Right lobe of liver (tissue), 6 donors: ENCODE results near the gene DNER. TPM values are rescaled to one million over a fixed set of nuclear protein-coding genes. Genes with fewer than 3 reads are reported as not detected.

Experiments
- ATAC-seq, 4 donors: fragments of 200-7000 bp; cut with Tn5 transposase; one replicate each; pipeline ENCODE4 v1.9.1; 2020; ENCODE audit warnings: mild to moderate bottlenecking in 4 of 4, moderate library complexity in 4 of 4
- DNase-seq, 3 donors: peaks; one replicate each; pipeline ENCODE4 v3.0.0-alpha.2; 2020
- H3K27ac ChIP-seq, 3 donors: fragments of 200-600 bp; one replicate each; pipeline ENCODE4 v1.8.0; 2022
- H3K27me3 ChIP-seq, 2 donors: fragments of 200-600 bp; one replicate each; pipeline ENCODE4 v1.8.0; 2022
- H3K36me3 ChIP-seq, 4 donors: fragments of 200-600 bp; sonication (generic) in 1 of 4; one replicate each; pipeline versions ENCODE4 v1.5.1 to v1.8.0; 2017 to 2022; ENCODE audit warnings: control low read depth in 1 of 4
- H3K4me1 ChIP-seq, 4 donors: fragments of 200-600 bp; sonication (generic) in 1 of 4; one replicate each; pipeline versions ENCODE4 v1.5.1 to v1.8.0; 2017 to 2022; ENCODE audit warnings: control low read depth in 1 of 4
- H3K4me3 ChIP-seq, 3 donors: fragments of 200-600 bp; one replicate each; pipeline ENCODE4 v1.8.0; 2022
- H3K9me3 ChIP-seq, 4 donors: fragments of 200-600 bp; sonication (generic) in 1 of 4; one replicate each; pipeline versions ENCODE4 v1.5.1 to v1.8.0; 2017 to 2022; ENCODE audit warnings: control low read depth in 1 of 4
- POLR2A ChIP-seq: fragments of 450-650 bp; IDR thresholded peaks from one replicate; pipeline ENCODE4 v1.6.1; 2017; ENCODE audit warnings: antibody characterized with exemption, mild to moderate bottlenecking
- WGBS: methylation state at CpG from one replicate; pipeline ENCODE4 v1.1.6; 2018; ENCODE audit warnings: low coverage, low lambda C conversion rate; ENCODE audit not compliant: insufficient coverage; ENCODE audit errors: missing lambda C conversion rate; 5-methylcytosine and 5-hydroxymethylcytosine counted together
- intact Hi-C, 2 donors: fragments of 100-400 bp; cut with DNase I; formaldehyde crosslinking; loops; one replicate each; pipeline versions ENCODE4 v1.11.2 to v1.14.1; 2022
- total RNA-seq, 6 experiments: library from RNA; depleted of rRNA in 2 of 6; stranded (reverse); fragments of >200 nt in 2 of 6; fragmentation: NEBNext Ultra II Directional in 3 of 6; extraction: Animal tissue kit (Norgen Biotek cat#: 25700) in 3 of 6; gene quantifications; one replicate each; pipeline versions ENCODE4 v1.1.0 to v1.2.4, GENCODE V29; 2016 to 2023
- TF ChIP-seq, protein P1 (sequence below), 4 donors: fragments of 200-600 bp in 3 of 4; fragments of 450-650 bp in 1 of 4; IDR thresholded peaks; one replicate each; pipeline versions ENCODE4 v1.5.1 to v1.8.0; 2016 to 2022; ENCODE audit warnings: antibody characterized with exemption in 4 of 4, mild to moderate bottlenecking in 2 of 4
- donor health status: DM: no; HTN: yes; CAD: no.
- donor health status: DM: no; HTN: no; CAD: no.
- donor health status: DM: no; HTN: no; CAD: no.
- donor health status: DM: no; HTN: yes; CAD: no.
- donor health status: DM: no; HTN: yes; CAD: no.

DNER gene
- total RNA-seq, 6 experiments from 2014 or later = 0.13 TPM; not detected in 5

DNA sequence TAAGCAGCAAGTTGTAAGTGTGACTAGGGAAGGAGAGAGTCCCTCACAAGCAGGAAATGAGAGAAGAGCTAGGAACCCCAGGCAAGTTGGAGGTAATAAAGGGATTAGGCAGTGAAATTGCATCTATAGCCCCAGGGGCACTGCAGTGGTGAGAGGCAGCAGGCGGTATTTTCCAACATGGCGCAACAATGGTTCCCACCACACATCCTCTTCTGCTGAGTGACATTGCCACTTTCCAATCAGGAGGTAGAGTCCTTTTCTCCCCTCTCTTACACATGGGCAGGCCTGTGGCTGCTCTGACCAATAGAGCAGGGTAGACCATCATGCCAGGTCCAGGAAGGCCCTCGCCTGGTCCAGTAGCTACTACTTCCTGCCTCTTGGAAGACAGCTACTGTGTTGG, 86.6 kb downstream of the DNER start:
- no peaks in the 10 kb centered on the region for H3K36me3 ChIP-seq
- no peaks in the 10 kb centered on the region for H3K4me1 ChIP-seq
- no peak overlapping the region for H3K4me3 ChIP-seq
- no peaks in the 10 kb centered on the region for H3K27me3 ChIP-seq
- 40% methylated on average over 1 of the region's 3 CpGs for WGBS
- intact Hi-C loops = no loop called here
- ATAC-seq (no peak), DNase-seq (no peak)
- H3K27ac ChIP-seq = no peak overlapping the region
- TF ChIP-seq, protein P1, sequence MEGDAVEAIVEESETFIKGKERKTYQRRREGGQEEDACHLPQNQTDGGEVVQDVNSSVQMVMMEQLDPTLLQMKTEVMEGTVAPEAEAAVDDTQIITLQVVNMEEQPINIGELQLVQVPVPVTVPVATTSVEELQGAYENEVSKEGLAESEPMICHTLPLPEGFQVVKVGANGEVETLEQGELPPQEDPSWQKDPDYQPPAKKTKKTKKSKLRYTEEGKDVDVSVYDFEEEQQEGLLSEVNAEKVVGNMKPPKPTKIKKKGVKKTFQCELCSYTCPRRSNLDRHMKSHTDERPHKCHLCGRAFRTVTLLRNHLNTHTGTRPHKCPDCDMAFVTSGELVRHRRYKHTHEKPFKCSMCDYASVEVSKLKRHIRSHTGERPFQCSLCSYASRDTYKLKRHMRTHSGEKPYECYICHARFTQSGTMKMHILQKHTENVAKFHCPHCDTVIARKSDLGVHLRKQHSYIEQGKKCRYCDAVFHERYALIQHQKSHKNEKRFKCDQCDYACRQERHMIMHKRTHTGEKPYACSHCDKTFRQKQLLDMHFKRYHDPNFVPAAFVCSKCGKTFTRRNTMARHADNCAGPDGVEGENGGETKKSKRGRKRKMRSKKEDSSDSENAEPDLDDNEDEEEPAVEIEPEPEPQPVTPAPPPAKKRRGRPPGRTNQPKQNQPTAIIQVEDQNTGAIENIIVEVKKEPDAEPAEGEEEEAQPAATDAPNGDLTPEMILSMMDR (IDR thresholded peaks at IDR 0.05) = no peak
- no peaks in the 10 kb centered on the region for H3K9me3 ChIP-seq

DNA sequence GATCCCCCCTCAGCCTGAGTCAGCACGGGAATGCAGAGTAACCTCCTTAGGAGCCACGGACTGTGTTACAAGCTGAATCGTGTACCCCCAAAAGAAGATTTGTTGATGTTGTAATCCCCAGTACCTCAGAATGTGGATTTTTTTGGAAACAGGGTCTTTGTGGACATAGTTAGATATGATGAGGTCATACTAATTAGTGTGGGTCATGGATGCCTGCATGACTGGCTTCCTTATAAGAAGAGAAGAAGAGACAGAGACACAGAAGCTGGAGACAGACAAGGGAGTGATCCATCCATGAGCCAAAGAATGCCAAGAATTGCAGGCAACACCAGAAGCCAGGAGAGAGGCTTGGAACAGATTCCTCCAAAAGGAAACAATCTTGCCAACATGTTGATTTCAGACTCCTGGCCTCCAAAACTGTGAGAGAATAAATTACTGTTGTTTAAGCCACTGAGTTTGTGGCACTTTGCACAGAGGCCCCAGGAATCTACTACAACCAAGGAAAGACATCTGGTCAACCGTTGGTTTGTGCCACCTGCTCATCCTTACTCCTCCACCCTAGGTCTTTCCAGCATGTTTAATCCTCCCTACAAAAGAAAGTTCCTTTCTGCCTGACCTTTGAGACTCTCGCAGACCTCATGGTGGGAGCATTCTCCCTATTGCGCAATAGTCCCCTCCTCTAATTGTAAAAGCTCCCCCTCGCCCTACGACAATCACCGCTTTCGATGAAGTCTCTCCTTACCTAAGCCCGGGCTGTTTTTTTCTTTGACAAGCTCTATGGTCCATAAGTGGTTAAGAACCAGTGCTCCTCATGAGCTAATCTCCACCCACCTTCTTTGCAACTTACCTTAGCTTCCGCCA, 91.6 kb downstream of the DNER start:
- H3K4me3 ChIP-seq = no peak overlapping the region
- H3K4me1 ChIP-seq = no peaks in the 10 kb centered on the region
- H3K27ac ChIP-seq = no peak overlapping the region
- ATAC-seq (no peak), DNase-seq (no peak)
- H3K36me3 ChIP-seq = no peaks in the 10 kb centered on the region
- intact Hi-C loops = no loop called here
- H3K27me3 ChIP-seq = no peaks in the 10 kb centered on the region
- TF ChIP-seq, protein P1 (IDR thresholded peaks at IDR 0.05) = no peak
- no peak for TF ChIP-seq POLR2A
- WGBS = 77% methylated on average over 9 of the region's 12 CpGs
- no peaks in the 10 kb centered on the region for H3K9me3 ChIP-seq

DNA sequence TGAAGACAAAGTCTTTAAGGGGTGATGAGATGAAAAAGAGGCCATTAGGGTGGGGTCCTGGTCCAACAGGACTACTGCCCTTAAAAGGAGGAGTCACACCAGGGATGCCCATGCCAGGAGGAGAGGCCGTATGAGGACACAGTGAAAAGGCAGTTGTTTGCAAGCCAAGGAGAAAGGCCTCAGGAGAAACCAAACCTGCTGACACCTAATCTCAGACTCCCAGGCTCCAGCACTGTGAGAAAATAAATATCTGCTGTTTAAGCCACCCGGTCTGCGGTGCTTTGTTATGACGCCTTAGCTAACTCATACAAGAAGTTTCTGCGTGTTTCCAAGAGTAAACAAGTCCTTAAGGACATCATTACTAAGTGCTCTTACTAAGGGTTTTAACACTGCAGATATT, 93.6 kb downstream of the DNER start:
- DNase-seq = no peak
- no peak for ATAC-seq
- TF ChIP-seq, protein P1 (IDR thresholded peaks at IDR 0.05) = no peak
- no peak for TF ChIP-seq POLR2A

DNA sequence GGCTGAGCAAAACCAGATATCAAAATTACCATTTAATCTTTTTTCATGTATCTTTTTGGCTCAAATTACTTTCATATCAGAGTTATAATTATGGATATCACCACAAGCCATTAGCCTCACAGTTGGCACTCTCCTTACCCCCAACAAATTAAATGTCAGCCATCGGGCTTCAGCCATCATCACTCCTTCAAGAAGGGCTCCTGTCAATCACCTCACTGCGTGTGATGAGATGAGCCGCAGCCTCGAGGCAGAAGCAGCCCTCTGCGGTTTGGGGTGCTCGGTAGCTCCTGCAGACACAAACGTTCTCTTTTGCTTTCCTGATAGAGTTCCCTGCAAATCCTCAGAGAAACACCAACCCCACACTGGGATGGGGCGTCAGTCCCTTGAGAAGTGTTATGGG, 94.1 kb downstream of the DNER start:
- 56% methylated on average over 4 of the region's 8 CpGs for WGBS
- intact Hi-C loops = no loop called here
- no peak overlapping the region for H3K27ac ChIP-seq

More for the DNA sequence above, 93.6 kb downstream of the DNER start:
- no peaks in the 10 kb centered on the region for H3K9me3 ChIP-seq
- 55% methylated on average over 4 of the region's 5 CpGs for WGBS
- no peak overlapping the region for H3K27ac ChIP-seq
- intact Hi-C loops = no loop called here
- H3K36me3 ChIP-seq = no peaks in the 10 kb centered on the region
- H3K4me3 ChIP-seq = no peak overlapping the region
- H3K27me3 ChIP-seq = no peaks in the 10 kb centered on the region
- H3K4me1 ChIP-seq = no peaks in the 10 kb centered on the region

More for the DNA sequence above, 94.1 kb downstream of the DNER start:
- ATAC-seq (no peak), DNase-seq (no peak)
- Histone ChIP-seq H3K27me3 (no peaks in the 10 kb centered on the region), H3K4me1 (no peaks in the 10 kb centered on the region), H3K36me3 (no peaks in the 10 kb centered on the region), H3K4me3 (no peak overlapping the region), H3K9me3 (no peaks in the 10 kb centered on the region)
- no peak for TF ChIP-seq POLR2A
- TF ChIP-seq, protein P1 (IDR thresholded peaks at IDR 0.05) = no peak
